HEK293T (cell line): ENCODE measurements around the gene S100Z.

Source experiments
- BHLHE40 ChIP-seq: fragments of 450-650 bp; IDR thresholded peaks from 2 replicates; pipeline ENCODE4 v1.6.1; 2016; ENCODE audit warnings: mild to moderate bottlenecking, moderate library complexity, borderline replicate concordance
- ELF4 ChIP-seq: fragments of 450-650 bp; IDR thresholded peaks from 2 replicates; pipeline ENCODE4 v1.6.1; 2017; ENCODE audit warnings: antibody characterized with exemption
- HDGF ChIP-seq: fragments of 450-650 bp; IDR thresholded peaks from 2 replicates; pipeline ENCODE4 v1.6.1; 2017; ENCODE audit warnings: antibody characterized with exemption, borderline replicate concordance
- L3MBTL2 ChIP-seq: fragments of 450-650 bp; conservative IDR thresholded peaks from 2 replicates; pipeline ENCODE4 v1.6.1; 2016; ENCODE audit warnings: mild to moderate bottlenecking
- SP1 ChIP-seq: fragments of 450-650 bp; IDR thresholded peaks from 2 replicates; pipeline ENCODE4 v1.6.1; 2017

- no peak for TF ChIP-seq SP1
- no peak for TF ChIP-seq HDGF
- TF ChIP-seq BHLHE40, result no peak
- no peak for TF ChIP-seq L3MBTL2
- no peak for TF ChIP-seq ELF4
These were observed 96.3 kb downstream of the S100Z start for GRCh38 chr5:76946090-76946489.
